Measurements from ENCODE around the gene PLCH2.

Gene PLCH2

DNA sequence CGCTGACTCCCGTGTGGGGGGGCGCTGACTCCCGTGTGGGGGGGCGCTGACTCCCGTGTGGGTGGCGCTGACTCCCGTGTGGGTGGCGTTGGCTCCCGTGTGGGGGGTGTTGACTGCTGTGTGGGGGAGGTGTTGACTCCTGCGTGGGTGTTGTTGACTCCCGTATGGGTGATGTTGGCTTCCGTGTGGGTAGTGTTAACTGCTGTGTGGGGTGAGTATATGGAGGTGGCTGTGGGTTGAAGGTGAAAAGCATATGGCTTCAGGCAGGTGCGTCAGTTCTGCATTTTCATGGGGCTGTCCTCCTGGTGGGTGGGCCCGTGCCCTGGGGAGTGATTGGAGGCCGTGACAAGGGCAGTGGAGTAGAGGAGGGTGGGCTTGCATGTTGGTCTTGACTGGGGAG lies 7.9 kb downstream of the PLCH2 start:
- Histone ChIP-seq H3K9ac (ENCODE audit: low read depth, low read length) (no peak overlapping the region), H3K36me3 (ENCODE audit: insufficient read depth, low read length) (no peaks in the 10 kb centered on the region), H3K79me2 (ENCODE audit: insufficient read depth, low read length) (no peaks in the 10 kb centered on the region), H4K20me1 (ENCODE audit: insufficient read depth, low read length) (peaks cover 18% of the 10 kb centered on the region), H3K9me3 (ENCODE audit: insufficient read depth, low read length, severe bottlenecking) (no peaks in the 10 kb centered on the region), H3K4me1 (ENCODE audit: insufficient read depth, low read length) (no peaks in the 10 kb centered on the region), H3K27me3 (ENCODE audit: insufficient read depth, low read length, poor library complexity) (no peaks in the 10 kb centered on the region), H3K4me3 (ENCODE audit: low read depth in 1 of 2, low read length in 2 of 2) (no peak overlapping the region), H3K27ac (ENCODE audit: low read length) (no peak overlapping the region), H2AFZ (ENCODE audit: low read depth, low read length) (no peak overlapping the region), H3K4me2 (ENCODE audit: insufficient read depth, low read length) (no peak overlapping the region)
- no peak for TF ChIP-seq EZH2 (IDR thresholded peaks at IDR 0.05; ENCODE audit: borderline replicate concordance, low read depth, low read length, severe bottlenecking)
- TF ChIP-seq, protein P1, sequence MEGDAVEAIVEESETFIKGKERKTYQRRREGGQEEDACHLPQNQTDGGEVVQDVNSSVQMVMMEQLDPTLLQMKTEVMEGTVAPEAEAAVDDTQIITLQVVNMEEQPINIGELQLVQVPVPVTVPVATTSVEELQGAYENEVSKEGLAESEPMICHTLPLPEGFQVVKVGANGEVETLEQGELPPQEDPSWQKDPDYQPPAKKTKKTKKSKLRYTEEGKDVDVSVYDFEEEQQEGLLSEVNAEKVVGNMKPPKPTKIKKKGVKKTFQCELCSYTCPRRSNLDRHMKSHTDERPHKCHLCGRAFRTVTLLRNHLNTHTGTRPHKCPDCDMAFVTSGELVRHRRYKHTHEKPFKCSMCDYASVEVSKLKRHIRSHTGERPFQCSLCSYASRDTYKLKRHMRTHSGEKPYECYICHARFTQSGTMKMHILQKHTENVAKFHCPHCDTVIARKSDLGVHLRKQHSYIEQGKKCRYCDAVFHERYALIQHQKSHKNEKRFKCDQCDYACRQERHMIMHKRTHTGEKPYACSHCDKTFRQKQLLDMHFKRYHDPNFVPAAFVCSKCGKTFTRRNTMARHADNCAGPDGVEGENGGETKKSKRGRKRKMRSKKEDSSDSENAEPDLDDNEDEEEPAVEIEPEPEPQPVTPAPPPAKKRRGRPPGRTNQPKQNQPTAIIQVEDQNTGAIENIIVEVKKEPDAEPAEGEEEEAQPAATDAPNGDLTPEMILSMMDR (IDR thresholded peaks at IDR 0.05; ENCODE audit: borderline replicate concordance, extremely low read depth, low read length, poor library complexity, severe bottlenecking) = no peak
- DNase-seq (no peak), ATAC-seq (ENCODE audit: insufficient read depth, low read depth) (no peak)

DNA sequence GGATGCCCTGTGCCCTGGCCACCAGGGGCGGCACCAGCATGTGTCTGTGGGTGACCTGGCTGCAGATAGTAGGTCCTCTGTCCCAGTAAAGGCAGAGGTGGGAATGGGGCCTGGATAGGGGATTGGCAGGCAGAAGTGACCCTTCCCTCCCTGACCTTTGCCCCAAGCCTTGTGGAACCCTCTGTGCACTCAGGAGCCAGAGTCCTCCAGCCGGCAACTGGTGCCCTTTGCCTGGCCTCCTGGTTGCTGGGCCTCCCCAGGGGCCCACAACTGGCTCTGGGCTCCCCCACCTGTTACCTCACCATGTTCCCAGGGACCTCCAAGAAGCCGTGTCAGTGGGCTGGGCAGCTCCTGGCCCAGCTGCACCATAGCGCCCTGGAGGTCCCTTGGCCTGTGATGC lies 10.0 kb downstream of the PLCH2 start:
- Histone ChIP-seq H3K9me3 (ENCODE audit: insufficient read depth, low read length, severe bottlenecking) (no peaks in the 10 kb centered on the region), H3K27ac (ENCODE audit: low read length) (no peak overlapping the region), H3K79me2 (ENCODE audit: insufficient read depth, low read length) (no peaks in the 10 kb centered on the region), H3K4me1 (ENCODE audit: insufficient read depth, low read length) (no peaks in the 10 kb centered on the region), H3K9ac (ENCODE audit: low read depth, low read length) (no peak overlapping the region), H3K4me2 (ENCODE audit: insufficient read depth, low read length) (no peak overlapping the region), H3K36me3 (ENCODE audit: insufficient read depth, low read length) (no peaks in the 10 kb centered on the region), H3K27me3 (ENCODE audit: insufficient read depth, low read length, poor library complexity) (no peaks in the 10 kb centered on the region), H2AFZ (ENCODE audit: low read depth, low read length) (no peak overlapping the region), H3K4me3 (ENCODE audit: low read depth in 1 of 2, low read length in 2 of 2) (no peak overlapping the region), H4K20me1 (ENCODE audit: insufficient read depth, low read length) (peaks cover 6% of the 10 kb centered on the region)
- no peak for DNase-seq
- TF ChIP-seq, protein P1 (IDR thresholded peaks at IDR 0.05; ENCODE audit: borderline replicate concordance, extremely low read depth, low read length, poor library complexity, severe bottlenecking) = no peak
- no peak for TF ChIP-seq EZH2 (IDR thresholded peaks at IDR 0.05; ENCODE audit: borderline replicate concordance, low read depth, low read length, severe bottlenecking)
- ATAC-seq (ENCODE audit: insufficient read depth, low read depth) = no peak

DNA sequence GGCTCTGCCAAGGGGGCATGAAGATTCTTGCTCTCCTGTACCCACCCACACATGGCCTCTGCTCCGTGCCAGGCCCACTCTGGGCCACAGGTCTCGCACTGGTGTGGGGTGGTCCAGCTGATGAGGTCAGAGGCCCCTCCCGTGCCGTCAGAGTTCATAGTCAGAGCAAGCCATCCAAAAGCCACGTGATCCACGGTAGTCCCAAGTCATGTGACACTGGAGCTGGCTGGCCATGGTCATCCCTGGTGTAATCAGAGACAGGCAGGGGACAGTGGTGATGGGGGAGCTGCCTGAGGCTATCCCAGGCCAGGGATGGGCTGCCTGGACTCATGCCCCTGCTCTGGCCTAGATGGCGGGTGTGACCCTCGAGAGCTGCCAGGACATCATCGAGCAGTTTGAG lies 10.5 kb downstream of the PLCH2 start:
- Histone ChIP-seq H3K79me2 (ENCODE audit: insufficient read depth, low read length) (no peaks in the 10 kb centered on the region), H3K9me3 (ENCODE audit: insufficient read depth, low read length, severe bottlenecking) (no peaks in the 10 kb centered on the region), H4K20me1 (ENCODE audit: insufficient read depth, low read length) (peaks cover 1% of the 10 kb centered on the region), H2AFZ (ENCODE audit: low read depth, low read length) (no peak overlapping the region), H3K4me1 (ENCODE audit: insufficient read depth, low read length) (no peaks in the 10 kb centered on the region), H3K4me2 (ENCODE audit: insufficient read depth, low read length) (no peak overlapping the region), H3K27ac (ENCODE audit: low read length) (no peak overlapping the region), H3K4me3 (ENCODE audit: low read depth in 1 of 2, low read length in 2 of 2) (no peak overlapping the region), H3K36me3 (ENCODE audit: insufficient read depth, low read length) (no peaks in the 10 kb centered on the region), H3K9ac (ENCODE audit: low read depth, low read length) (no peak overlapping the region), H3K27me3 (ENCODE audit: insufficient read depth, low read length, poor library complexity) (no peaks in the 10 kb centered on the region)
- no peak for DNase-seq
- no peak for ATAC-seq (ENCODE audit: insufficient read depth, low read depth)
- TF ChIP-seq, protein P1 (IDR thresholded peaks at IDR 0.05; ENCODE audit: borderline replicate concordance, extremely low read depth, low read length, poor library complexity, severe bottlenecking) = no peak
- TF ChIP-seq EZH2 (IDR thresholded peaks at IDR 0.05; ENCODE audit: borderline replicate concordance, low read depth, low read length, severe bottlenecking) = no peak

DNA sequence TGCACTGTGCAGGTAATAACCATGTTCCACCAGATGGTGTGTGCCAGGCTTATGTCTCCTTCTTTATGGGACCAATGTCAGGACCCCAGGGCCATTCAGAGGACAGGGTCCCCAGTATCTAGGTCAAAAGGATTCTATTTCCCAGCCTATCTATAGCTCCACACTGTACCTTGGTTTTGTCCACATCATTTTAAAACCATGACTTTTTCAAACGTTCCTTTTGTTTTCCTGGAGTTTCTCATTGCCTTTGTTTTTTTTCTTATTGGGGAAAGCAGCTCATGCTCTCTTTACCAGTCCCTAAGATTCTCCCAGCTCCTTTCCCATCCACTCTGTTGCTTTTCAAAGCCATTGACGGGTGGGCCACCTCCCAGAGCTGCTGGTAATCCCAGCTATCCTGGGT lies 12.6 kb downstream of the PLCH2 start:
- Histone ChIP-seq H3K27me3 (ENCODE audit: insufficient read depth, low read length, poor library complexity) (no peaks in the 10 kb centered on the region), H3K4me3 (ENCODE audit: low read depth in 1 of 2, low read length in 2 of 2) (no peak overlapping the region), H3K36me3 (ENCODE audit: insufficient read depth, low read length) (no peaks in the 10 kb centered on the region)

More for the DNA sequence above, 12.6 kb downstream of the PLCH2 start:
- DNase-seq (no peak), ATAC-seq (ENCODE audit: insufficient read depth, low read depth) (no peak)
- Histone ChIP-seq H4K20me1 (ENCODE audit: insufficient read depth, low read length) (no peaks in the 10 kb centered on the region; the same call in none of the 2 replicates), H2AFZ (ENCODE audit: low read depth, low read length) (no peak overlapping the region), H3K9me3 (ENCODE audit: insufficient read depth, low read length, severe bottlenecking) (no peaks in the 10 kb centered on the region), H3K27ac (ENCODE audit: low read length) (no peak overlapping the region), H3K9ac (ENCODE audit: low read depth, low read length) (no peak overlapping the region), H3K4me1 (ENCODE audit: insufficient read depth, low read length) (no peaks in the 10 kb centered on the region), H3K79me2 (ENCODE audit: insufficient read depth, low read length) (no peaks in the 10 kb centered on the region), H3K4me2 (ENCODE audit: insufficient read depth, low read length) (no peak overlapping the region)
- TF ChIP-seq, protein P1 (IDR thresholded peaks at IDR 0.05; ENCODE audit: borderline replicate concordance, extremely low read depth, low read length, poor library complexity, severe bottlenecking) = no peak
- no peak for TF ChIP-seq EZH2 (IDR thresholded peaks at IDR 0.05; ENCODE audit: borderline replicate concordance, low read depth, low read length, severe bottlenecking)

Data from DND-41 (cell line).